HepG2 (cell line): Measurements from ENCODE around the gene INO80B. TPM values are rescaled to one million over a fixed set of nuclear protein-coding genes. Genes with fewer than 3 reads are reported as not detected.

ENCODE experiments used
- ELF3 ChIP-seq: IDR thresholded peaks from 2 replicates; pipeline ENCODE4 v1.6.1; 2016; ENCODE audit warnings: missing genetic modification reagents, missing compliant biosample characterization
- EZH2 ChIP-seq: conservative IDR thresholded peaks from 2 replicates; pipeline ENCODE4 v1.6.1; 2012; ENCODE audit warnings: mild to moderate bottlenecking, low read depth, low read length, moderate library complexity
- HMG20B ChIP-seq: conservative IDR thresholded peaks from 2 replicates; pipeline ENCODE4 v1.6.1; 2016; ENCODE audit warnings: missing genetic modification reagents, missing compliant biosample characterization
- MTF1 ChIP-seq: sonication (generic); formaldehyde crosslinking; IDR thresholded peaks from 2 replicates; pipeline ENCODE4 v1.5.0; 2020; ENCODE audit warnings: missing genetic modification reagents
- NCOA2 ChIP-seq: sonication (generic); formaldehyde crosslinking; IDR thresholded peaks from 2 replicates; pipeline ENCODE4 v1.8.0; 2022; ENCODE audit warnings: inconsistent platforms
- NR2F6 ChIP-seq, 2 experiments: IDR thresholded peaks; 2 replicates each; pipeline ENCODE4 v1.6.1; 2016; ENCODE audit warnings: antibody characterized with exemption in 1 of 2, mild to moderate bottlenecking in 1 of 2
- RBFOX2 ChIP-seq: fragments of 200-400 bp; formaldehyde crosslinking; IDR thresholded peaks from 2 replicates; pipeline ENCODE4 v1.6.1; 2017; ENCODE audit warnings: low read depth, mild to moderate bottlenecking, low read length
- SP4 ChIP-seq: sonication (generic); formaldehyde crosslinking; IDR thresholded peaks from 2 replicates; pipeline ENCODE4 v1.8.1; 2023; ENCODE audit warnings: mild to moderate bottlenecking, missing genetic modification reagents
- TBP ChIP-seq: sonication (generic); formaldehyde crosslinking; IDR thresholded peaks from 2 replicates; pipeline ENCODE4 v1.5.0; 2020; ENCODE audit warnings: missing genetic modification reagents
- ZBTB42 ChIP-seq: sonication (generic); formaldehyde crosslinking; IDR thresholded peaks from 2 replicates; pipeline ENCODE4 v1.5.0; 2020; ENCODE audit warnings: mild to moderate bottlenecking, missing genetic modification reagents
- ZNF225 ChIP-seq: sonication (generic); formaldehyde crosslinking; IDR thresholded peaks from 2 replicates; pipeline ENCODE4 v1.4.0; 2020; ENCODE audit warnings: mild to moderate bottlenecking, missing genetic modification reagents
- ZNF326 ChIP-seq: sonication (generic); formaldehyde crosslinking; IDR thresholded peaks from 2 replicates; pipeline ENCODE4 v1.4.0; 2020; ENCODE audit warnings: missing genetic modification reagents, borderline replicate concordance
- ZNF329 ChIP-seq: sonication (generic); formaldehyde crosslinking; IDR thresholded peaks from 2 replicates; pipeline ENCODE4 v1.9.0; 2021; ENCODE audit warnings: low read depth, mild to moderate bottlenecking, missing genetic modification reagents
- ZNF354B ChIP-seq: sonication (generic); formaldehyde crosslinking; IDR thresholded peaks from 2 replicates; pipeline ENCODE4 v1.8.0; 2022; ENCODE audit warnings: mild to moderate bottlenecking, missing genetic modification reagents
- ZNF629 ChIP-seq: sonication (generic); formaldehyde crosslinking; conservative IDR thresholded peaks from 2 replicates; pipeline ENCODE4 v1.5.0; 2020; ENCODE audit warnings: missing genetic modification reagents
- ZNF652 ChIP-seq: IDR thresholded peaks from 2 replicates; pipeline ENCODE4 v1.6.1; 2016; ENCODE audit warnings: low read depth, borderline replicate concordance
- ZNF766 ChIP-seq: sonication (generic); formaldehyde crosslinking; IDR thresholded peaks from 2 replicates; pipeline ENCODE4 v1.5.0; 2020; ENCODE audit warnings: missing genetic modification reagents, borderline replicate concordance
- polyA plus RNA-seq, 8 experiments: library from polyadenylated mRNA; depleted of rRNA in 3 of 8; stranded (reverse) in 7 of 8; unstranded in 1 of 8; fragments of >200 nt; fragmentation: Illumina TruSeq in 4 of 8; extraction: Trizol in 4 of 8; gene quantifications; 2 replicates each; pipeline versions ENCODE4 v1.2.1 to v1.2.3, GENCODE V29; 2011 to 2016; ENCODE audit warnings: low read depth in 4 of 8, missing spikeins in 1 of 8, mixed read lengths in 1 of 8; ENCODE audit not compliant: insufficient read depth in 1 of 8
- total RNA-seq, 5 experiments: library from RNA; depleted of rRNA; stranded (reverse); fragments of >200 nt; fragmentation: Illumina TruSeq; extraction: Trizol; gene quantifications; 2 replicates each; pipeline ENCODE4 v1.2.3, GENCODE V29; 2016; ENCODE audit warnings: low read depth in 1 of 5
- TF ChIP-seq, protein P1 (sequence below): IDR thresholded peaks from 2 replicates; pipeline ENCODE4 v1.6.1; 2016; ENCODE audit warnings: missing compliant biosample characterization, missing genetic modification reagents, borderline replicate concordance
- TF ChIP-seq, protein P2 (sequence below): sonication (generic); formaldehyde crosslinking; IDR thresholded peaks from 2 replicates; pipeline ENCODE4 v1.4.0; 2020; ENCODE audit warnings: mild to moderate bottlenecking, missing genetic modification reagents
- TF ChIP-seq, protein P3 (sequence below): sonication (generic); formaldehyde crosslinking; IDR thresholded peaks from 2 replicates; pipeline ENCODE4 v1.4.0; 2020; ENCODE audit warnings: missing genetic modification reagents
- TF ChIP-seq, protein P4 (sequence below): IDR thresholded peaks from 2 replicates; pipeline ENCODE4 v1.6.1; 2018; ENCODE audit warnings: missing genetic modification reagents
- TF ChIP-seq, protein P5 (sequence below): IDR thresholded peaks from 2 replicates; pipeline ENCODE4 v1.6.1; 2016; ENCODE audit warnings: missing genetic modification reagents, missing compliant biosample characterization
- TF ChIP-seq, protein P6 (sequence below), 2 experiments: sonication (generic) in 1 of 2; formaldehyde crosslinking in 1 of 2; IDR thresholded peaks; 2 replicates each; pipeline versions ENCODE4 v1.5.1 to v1.6.1; 2011 to 2020; ENCODE audit warnings: borderline replicate concordance in 1 of 2, low read depth in 1 of 2, low read length in 1 of 2, mild to moderate bottlenecking in 1 of 2, missing genetic modification reagents in 1 of 2, moderate library complexity in 1 of 2

INO80B gene
- total and polyA plus RNA-seq, 2 of the 13 experiments (the other 11 are each of a cell fraction or from before 2014, with no cell fraction given): 6.2 to 14.5 TPM

DNA sequence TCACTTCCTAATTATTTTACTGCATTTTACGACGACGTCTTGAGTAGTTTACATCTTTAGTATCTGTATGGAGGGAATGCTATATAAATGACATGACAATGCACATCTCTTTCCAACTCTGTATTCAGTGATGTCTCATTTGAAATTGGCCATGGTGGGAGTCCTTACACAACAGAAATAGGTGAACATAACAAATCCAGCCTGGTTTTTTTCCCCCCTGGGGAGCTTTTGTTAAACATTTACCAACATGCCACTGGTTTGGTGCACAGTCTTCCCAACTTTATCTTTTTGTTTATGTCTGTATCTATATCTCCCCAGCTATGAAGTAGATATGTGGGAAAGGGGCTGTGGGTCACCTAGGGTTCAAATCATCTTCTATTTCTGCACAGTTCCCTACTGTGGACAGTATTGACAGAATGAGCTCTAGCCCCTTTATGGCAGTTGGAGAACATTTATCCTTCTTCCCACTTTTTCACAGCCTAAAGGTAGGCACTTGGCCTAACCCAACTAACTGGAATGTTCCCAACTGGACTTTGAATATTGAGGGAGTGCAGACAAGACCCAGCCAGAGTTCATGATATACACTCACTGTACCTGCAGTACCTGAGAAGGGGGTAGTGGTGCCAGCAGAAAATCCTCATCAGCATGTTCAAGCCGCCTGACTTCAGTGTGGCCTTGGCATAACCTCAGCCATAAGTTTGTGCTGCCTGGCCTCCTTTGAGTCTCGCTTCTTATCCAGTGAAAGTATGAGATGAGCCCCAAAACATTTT, 7.5 kb upstream of the INO80B start (continued):
- TF ChIP-seq, protein P1, sequence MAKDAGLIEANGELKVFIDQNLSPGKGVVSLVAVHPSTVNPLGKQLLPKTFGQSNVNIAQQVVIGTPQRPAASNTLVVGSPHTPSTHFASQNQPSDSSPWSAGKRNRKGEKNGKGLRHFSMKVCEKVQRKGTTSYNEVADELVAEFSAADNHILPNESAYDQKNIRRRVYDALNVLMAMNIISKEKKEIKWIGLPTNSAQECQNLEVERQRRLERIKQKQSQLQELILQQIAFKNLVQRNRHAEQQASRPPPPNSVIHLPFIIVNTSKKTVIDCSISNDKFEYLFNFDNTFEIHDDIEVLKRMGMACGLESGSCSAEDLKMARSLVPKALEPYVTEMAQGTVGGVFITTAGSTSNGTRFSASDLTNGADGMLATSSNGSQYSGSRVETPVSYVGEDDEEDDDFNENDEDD (CRISPR knock-in tag): no peak; the same call in 1 of the 2 replicates
- TF ChIP-seq ZBTB42 (CRISPR knock-in tag) (no peak; the same call in 1 of the 2 replicates), ELF3 (no peak), ZNF326 (CRISPR knock-in tag) (no peak), MTF1 (CRISPR knock-in tag) (no peak), ZNF652 (no peak; the same call in 1 of the 2 replicates), RBFOX2 (no peak), ZNF629 (CRISPR knock-in tag) (no peak), HMG20B (CRISPR knock-in tag) (no peak), ZNF329 (CRISPR knock-in tag) (no peak), ZNF354B (CRISPR knock-in tag) (no peak), ZNF766 (no peak), EZH2 (no peak), NCOA2 (CRISPR knock-in tag) (peak; percentile 59; the same call in 1 of the 2 replicates), SP4 (no peak), ZNF225 (CRISPR knock-in tag) (no peak), NR2F6 (IDR thresholded peaks at IDR 0.05) (0 out of 2 replicates have a peak, but pooled peaks have one; percentile 23), NR2F6 (CRISPR knock-in tag; IDR thresholded peaks at IDR 0.05) (peak; percentile 69), TBP (no peak)
- TF ChIP-seq, protein P2, sequence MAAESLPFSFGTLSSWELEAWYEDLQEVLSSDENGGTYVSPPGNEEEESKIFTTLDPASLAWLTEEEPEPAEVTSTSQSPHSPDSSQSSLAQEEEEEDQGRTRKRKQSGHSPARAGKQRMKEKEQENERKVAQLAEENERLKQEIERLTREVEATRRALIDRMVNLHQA (CRISPR knock-in tag): no peak
- TF ChIP-seq, protein P3, sequence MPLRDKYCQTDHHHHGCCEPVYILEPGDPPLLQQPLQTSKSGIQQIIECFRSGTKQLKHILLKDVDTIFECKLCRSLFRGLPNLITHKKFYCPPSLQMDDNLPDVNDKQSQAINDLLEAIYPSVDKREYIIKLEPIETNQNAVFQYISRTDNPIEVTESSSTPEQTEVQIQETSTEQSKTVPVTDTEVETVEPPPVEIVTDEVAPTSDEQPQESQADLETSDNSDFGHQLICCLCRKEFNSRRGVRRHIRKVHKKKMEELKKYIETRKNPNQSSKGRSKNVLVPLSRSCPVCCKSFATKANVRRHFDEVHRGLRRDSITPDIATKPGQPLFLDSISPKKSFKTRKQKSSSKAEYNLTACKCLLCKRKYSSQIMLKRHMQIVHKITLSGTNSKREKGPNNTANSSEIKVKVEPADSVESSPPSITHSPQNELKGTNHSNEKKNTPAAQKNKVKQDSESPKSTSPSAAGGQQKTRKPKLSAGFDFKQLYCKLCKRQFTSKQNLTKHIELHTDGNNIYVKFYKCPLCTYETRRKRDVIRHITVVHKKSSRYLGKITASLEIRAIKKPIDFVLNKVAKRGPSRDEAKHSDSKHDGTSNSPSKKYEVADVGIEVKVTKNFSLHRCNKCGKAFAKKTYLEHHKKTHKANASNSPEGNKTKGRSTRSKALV (CRISPR knock-in tag): no peak
- TF ChIP-seq, protein P4, sequence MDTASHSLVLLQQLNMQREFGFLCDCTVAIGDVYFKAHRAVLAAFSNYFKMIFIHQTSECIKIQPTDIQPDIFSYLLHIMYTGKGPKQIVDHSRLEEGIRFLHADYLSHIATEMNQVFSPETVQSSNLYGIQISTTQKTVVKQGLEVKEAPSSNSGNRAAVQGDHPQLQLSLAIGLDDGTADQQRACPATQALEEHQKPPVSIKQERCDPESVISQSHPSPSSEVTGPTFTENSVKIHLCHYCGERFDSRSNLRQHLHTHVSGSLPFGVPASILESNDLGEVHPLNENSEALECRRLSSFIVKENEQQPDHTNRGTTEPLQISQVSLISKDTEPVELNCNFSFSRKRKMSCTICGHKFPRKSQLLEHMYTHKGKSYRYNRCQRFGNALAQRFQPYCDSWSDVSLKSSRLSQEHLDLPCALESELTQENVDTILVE (CRISPR knock-in tag): peak; percentile 68; the same call in 1 of the 2 replicates
- TF ChIP-seq, protein P5, sequence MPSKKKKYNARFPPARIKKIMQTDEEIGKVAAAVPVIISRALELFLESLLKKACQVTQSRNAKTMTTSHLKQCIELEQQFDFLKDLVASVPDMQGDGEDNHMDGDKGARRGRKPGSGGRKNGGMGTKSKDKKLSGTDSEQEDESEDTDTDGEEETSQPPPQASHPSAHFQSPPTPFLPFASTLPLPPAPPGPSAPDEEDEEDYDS: peak; percentile 61
- TF ChIP-seq, protein P6, sequence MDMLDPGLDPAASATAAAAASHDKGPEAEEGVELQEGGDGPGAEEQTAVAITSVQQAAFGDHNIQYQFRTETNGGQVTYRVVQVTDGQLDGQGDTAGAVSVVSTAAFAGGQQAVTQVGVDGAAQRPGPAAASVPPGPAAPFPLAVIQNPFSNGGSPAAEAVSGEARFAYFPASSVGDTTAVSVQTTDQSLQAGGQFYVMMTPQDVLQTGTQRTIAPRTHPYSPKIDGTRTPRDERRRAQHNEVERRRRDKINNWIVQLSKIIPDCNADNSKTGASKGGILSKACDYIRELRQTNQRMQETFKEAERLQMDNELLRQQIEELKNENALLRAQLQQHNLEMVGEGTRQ (IDR thresholded peaks at IDR 0.05; ENCODE audit: low read depth, low read length): no peak
- TF ChIP-seq, protein P6 (CRISPR knock-in tag; IDR thresholded peaks at IDR 0.05; ENCODE audit: borderline replicate concordance): no peak
